ENCODE measurements around the gene TENT5C.

Gene TENT5C

GRCh38 chr1:117607471-117607870 is 1.6 kb downstream of the TENT5C start:
- H3K36me3 ChIP-seq (replicated peaks): no peaks in the 10 kb centered on the region
- H3K27me3 ChIP-seq (ENCODE audit: low read depth): peaks cover 17% of the 10 kb centered on the region
- no peaks in the 10 kb centered on the region for H3K9me3 ChIP-seq
- H3K4me1 ChIP-seq: no peaks in the 10 kb centered on the region
- H3K4me3 ChIP-seq: no peak overlapping the region
- in situ Hi-C loops (cut with MboI; ENCODE audit: low sequenced_read_pairs): no loop called here
- no peak for DNase-seq (ENCODE audit: low spot score in 2 of 2)

DNA sequence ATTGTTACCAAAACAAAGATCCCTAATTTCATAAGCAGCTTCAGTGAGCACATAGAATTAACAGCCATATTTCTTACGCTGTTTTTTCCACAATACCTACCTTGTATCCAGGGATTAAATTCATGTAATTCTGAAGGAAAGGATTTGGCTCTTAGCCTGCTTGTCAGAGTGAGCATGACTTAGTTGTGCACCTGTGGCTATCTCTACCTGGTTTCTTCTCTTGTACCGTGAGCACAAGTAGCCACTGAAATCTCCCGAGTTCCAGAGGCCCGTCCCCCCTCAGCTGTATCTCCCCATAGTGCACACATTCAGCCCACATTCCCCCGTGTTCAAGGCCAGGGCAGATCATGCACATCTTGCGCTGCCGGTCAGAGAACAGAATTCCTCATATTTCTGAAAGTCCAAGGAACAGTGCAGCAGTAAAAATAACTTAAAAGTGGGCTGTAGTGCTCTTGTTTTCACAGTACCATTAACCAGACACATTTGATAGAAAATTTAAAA is 2.3 kb downstream of the TENT5C start:
- Histone ChIP-seq H3K9me3 (no peaks in the 10 kb centered on the region), H3K4me3 (no peak overlapping the region), H3K4me1 (no peaks in the 10 kb centered on the region), H3K36me3 (replicated peaks) (no peaks in the 10 kb centered on the region), H3K27me3 (ENCODE audit: low read depth) (peaks cover 17% of the 10 kb centered on the region)
- no peak for DNase-seq (ENCODE audit: low spot score in 2 of 2)
- in situ Hi-C loops (cut with MboI; ENCODE audit: low sequenced_read_pairs): no loop called here

- no peak overlapping the region for H3K4me3 ChIP-seq
These were observed 2.9 kb downstream of the TENT5C start for GRCh38 chr1:117608758-117609157.

GRCh38 chr1:117609471-117609911 is 3.6 kb downstream of the TENT5C start:
- Histone ChIP-seq H3K4me1 (no peaks in the 10 kb centered on the region), H3K27me3 (ENCODE audit: low read depth) (peaks cover 14% of the 10 kb centered on the region), H3K4me3 (no peak overlapping the region), H3K36me3 (replicated peaks) (no peaks in the 10 kb centered on the region), H3K9me3 (no peaks in the 10 kb centered on the region)
- DNase-seq (ENCODE audit: low spot score in 2 of 2): no peak
- in situ Hi-C loops (cut with MboI; ENCODE audit: low sequenced_read_pairs): no loop called here

More at GRCh38 chr1:117608758-117609157, 2.9 kb downstream of the TENT5C start:
- Histone ChIP-seq H3K36me3 (replicated peaks) (no peaks in the 10 kb centered on the region), H3K27me3 (ENCODE audit: low read depth) (peaks cover 14% of the 10 kb centered on the region), H3K4me1 (no peaks in the 10 kb centered on the region), H3K9me3 (no peaks in the 10 kb centered on the region)
- DNase-seq (ENCODE audit: low spot score in 2 of 2): no peak
- in situ Hi-C loops (cut with MboI; ENCODE audit: low sequenced_read_pairs): no loop called here

DNA sequence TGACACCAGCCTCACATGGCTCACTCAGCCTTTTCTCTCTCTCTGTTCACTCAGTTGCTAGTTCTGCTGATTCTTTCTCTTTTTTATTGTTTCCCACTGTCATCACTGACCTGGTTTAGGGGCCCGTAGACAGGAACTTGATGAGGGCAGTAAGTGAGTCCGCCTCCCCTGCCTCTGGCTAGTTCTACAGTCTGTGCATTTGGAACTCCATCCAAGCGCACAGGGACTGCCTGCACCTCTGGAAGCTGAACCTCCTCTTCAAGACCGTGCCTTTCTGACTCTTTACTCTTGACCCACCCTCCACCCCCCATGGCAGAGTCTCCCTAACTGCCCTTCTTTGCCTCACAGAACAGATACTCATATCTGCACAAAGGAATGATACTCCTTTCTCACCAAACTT is 4.2 kb downstream of the TENT5C start:
- Histone ChIP-seq H3K27me3 (ENCODE audit: low read depth) (peaks cover 14% of the 10 kb centered on the region), H3K4me1 (no peaks in the 10 kb centered on the region), H3K9me3 (no peaks in the 10 kb centered on the region), H3K4me3 (no peak overlapping the region), H3K36me3 (replicated peaks) (no peaks in the 10 kb centered on the region)
- DNase-seq (ENCODE audit: low spot score in 2 of 2): no peak
- in situ Hi-C loops (cut with MboI; ENCODE audit: low sequenced_read_pairs): no loop called here

DNA sequence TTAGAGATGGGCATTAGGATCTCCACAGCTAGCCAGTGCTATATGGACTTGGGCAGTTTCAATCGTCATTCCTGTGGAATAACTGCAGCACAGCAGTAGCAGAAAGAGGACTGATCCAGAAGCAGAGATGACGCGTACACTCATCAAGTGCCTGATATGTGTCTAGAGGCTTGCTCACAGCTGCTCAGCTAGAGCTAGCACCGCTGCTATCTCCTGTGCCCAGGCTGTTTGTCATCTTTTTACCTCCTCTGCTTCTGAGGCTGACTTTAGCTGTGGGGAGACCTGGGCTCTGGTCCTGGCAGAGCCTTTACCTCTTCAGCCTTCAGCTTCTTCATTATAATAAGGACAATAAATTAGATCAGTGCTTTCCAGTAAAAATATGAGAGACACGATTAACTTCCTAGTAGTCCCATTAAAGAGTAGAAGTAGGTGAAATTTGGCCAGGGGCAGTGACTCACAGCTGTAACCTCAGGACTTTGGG is 5.3 kb downstream of the TENT5C start:
- Histone ChIP-seq H3K4me1 (no peaks in the 10 kb centered on the region), H3K27me3 (ENCODE audit: low read depth) (peaks cover 13% of the 10 kb centered on the region), H3K4me3 (no peak overlapping the region), H3K36me3 (replicated peaks) (no peaks in the 10 kb centered on the region), H3K9me3 (no peaks in the 10 kb centered on the region)
- DNase-seq (ENCODE audit: low spot score in 2 of 2): no peak
- in situ Hi-C loops (cut with MboI; ENCODE audit: low sequenced_read_pairs): no loop called here

GRCh38 chr1:117611894-117612483 is 6.1 kb downstream of the TENT5C start:
- in situ Hi-C loops (cut with MboI; ENCODE audit: low sequenced_read_pairs): no loop called here
- H3K27me3 ChIP-seq (ENCODE audit: low read depth): peaks cover 5% of the 10 kb centered on the region; the same call in 1 of the 2 replicates

DNA sequence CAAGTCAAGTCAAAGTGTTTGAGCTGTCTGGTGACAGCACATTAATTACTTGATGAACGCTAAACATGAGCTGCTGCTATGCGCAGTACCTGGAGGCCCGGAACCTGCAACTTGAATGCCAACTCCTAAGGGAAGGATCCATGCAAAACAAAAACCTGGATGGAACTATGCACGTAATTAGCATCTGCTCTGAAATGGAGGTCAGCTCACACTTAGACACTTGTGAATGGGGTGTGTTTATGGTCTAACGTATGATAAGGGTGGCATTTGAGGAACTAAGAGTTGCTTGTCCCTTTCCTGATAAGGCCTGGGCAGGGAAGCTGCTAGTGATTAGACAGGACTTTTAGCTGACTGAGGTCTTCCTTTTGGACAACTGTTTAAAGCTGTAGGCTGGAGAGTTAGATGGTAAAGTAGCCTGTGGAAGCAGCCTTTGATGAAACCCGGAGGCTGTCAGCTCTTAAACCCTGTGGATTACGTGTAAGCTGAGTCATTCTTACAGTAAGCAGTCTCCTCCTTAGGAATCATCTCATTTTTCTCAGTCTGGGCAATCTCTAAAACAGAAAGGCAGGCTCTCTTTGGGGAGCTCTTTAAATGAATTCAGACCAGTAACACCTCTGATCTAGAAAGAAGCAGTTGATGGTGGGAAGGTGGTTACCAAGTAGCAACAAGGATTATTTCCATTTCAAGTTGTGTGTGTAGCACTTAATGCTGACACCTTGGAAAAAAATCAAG is 6.8 kb downstream of the TENT5C start:
- Histone ChIP-seq H3K9me3 (no peaks in the 10 kb centered on the region), H3K4me1 (no peaks in the 10 kb centered on the region), H3K36me3 (replicated peaks) (no peaks in the 10 kb centered on the region), H3K27me3 (ENCODE audit: low read depth) (peaks cover under 1% of the 10 kb centered on the region; the same call in 1 of the 2 replicates), H3K4me3 (no peak overlapping the region)
- no peak for DNase-seq (ENCODE audit: low spot score in 2 of 2)
- in situ Hi-C loops (cut with MboI; ENCODE audit: low sequenced_read_pairs): no loop called here

More at GRCh38 chr1:117611894-117612483, 6.1 kb downstream of the TENT5C start:
- no peak for DNase-seq (ENCODE audit: low spot score in 2 of 2)
- Histone ChIP-seq H3K4me3 (no peak overlapping the region), H3K9me3 (no peaks in the 10 kb centered on the region), H3K4me1 (no peaks in the 10 kb centered on the region), H3K36me3 (replicated peaks) (no peaks in the 10 kb centered on the region)

DNA sequence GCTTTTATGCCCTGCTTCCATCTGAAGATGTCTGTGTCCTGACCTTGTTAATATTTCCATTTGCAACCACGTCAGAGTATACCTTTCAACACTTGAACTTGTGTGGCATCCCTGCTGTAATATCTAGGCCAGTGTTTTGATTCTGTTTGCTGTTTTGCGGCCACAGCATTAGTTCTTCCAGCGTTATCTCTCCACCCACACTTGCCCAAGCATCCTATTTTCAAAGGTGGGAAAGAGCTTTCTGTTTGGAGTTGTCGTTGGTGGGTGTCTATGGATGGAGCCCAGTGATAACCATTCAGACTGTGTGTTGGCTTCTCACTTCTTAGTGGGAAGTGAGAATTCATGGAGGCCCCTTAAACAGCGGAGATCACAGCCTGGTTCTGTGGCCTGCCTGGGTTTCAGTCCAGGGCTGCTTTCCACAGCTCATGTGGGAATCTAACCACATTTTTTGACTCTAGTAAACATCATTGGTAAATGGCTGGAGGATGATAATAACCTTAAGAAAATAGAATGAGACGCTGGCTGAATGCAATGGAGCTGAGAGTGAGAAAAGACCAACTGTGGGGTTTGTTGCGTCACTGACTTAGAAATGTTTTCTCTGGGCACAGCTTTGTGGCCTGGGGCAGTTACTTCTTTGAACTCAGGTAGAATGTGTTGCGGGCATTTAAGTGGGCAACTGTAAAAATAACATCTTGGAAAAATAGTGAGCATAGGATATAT is 7.6 kb downstream of the TENT5C start:
- in situ Hi-C loops (cut with MboI; ENCODE audit: low sequenced_read_pairs): no loop called here
- Histone ChIP-seq H3K4me1 (no peaks in the 10 kb centered on the region), H3K9me3 (no peaks in the 10 kb centered on the region), H3K4me3 (no peak overlapping the region), H3K27me3 (ENCODE audit: low read depth) (no peaks in the 10 kb centered on the region; the same call in 1 of the 2 replicates), H3K36me3 (replicated peaks) (no peaks in the 10 kb centered on the region)
- no peak for DNase-seq (ENCODE audit: low spot score in 2 of 2)

- in situ Hi-C loops (cut with MboI; ENCODE audit: low sequenced_read_pairs): no loop called here
- no peaks in the 10 kb centered on the region; the same call in 1 of the 2 replicates for H3K27me3 ChIP-seq (ENCODE audit: low read depth)
- H3K4me3 ChIP-seq: no peak overlapping the region
- DNase-seq (ENCODE audit: low spot score in 2 of 2): no peak
- H3K4me1 ChIP-seq: no peaks in the 10 kb centered on the region
- no peaks in the 10 kb centered on the region for H3K9me3 ChIP-seq
- no peaks in the 10 kb centered on the region for H3K36me3 ChIP-seq (replicated peaks)
These were observed 8.3 kb downstream of the TENT5C start for GRCh38 chr1:117613969-117614729.

DNA sequence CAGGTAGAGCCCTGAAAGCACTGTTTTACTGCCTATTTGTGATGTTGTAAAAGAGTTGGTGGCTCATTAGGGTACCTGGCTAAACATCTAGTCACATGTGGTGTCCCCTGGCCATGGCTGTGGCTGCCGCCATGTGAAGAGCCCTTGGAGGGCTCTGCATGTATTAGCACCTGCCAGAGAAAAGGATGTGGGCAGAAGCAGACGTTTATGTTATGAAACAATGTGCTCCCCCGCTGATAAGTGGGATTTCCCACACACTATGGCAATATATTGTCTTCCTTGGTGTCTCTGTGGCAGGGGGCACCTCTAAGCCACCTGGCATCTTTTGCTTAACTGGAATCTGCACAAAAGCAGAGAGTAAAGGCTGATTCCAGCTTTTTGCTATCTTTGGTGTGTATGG is 9.6 kb downstream of the TENT5C start:
- Histone ChIP-seq H3K36me3 (replicated peaks) (no peaks in the 10 kb centered on the region), H3K9me3 (no peaks in the 10 kb centered on the region), H3K4me3 (no peak overlapping the region), H3K27me3 (ENCODE audit: low read depth) (no peaks in the 10 kb centered on the region; the same call in 1 of the 2 replicates), H3K4me1 (no peaks in the 10 kb centered on the region)
- no peak for DNase-seq (ENCODE audit: low spot score in 2 of 2)
- in situ Hi-C loops (cut with MboI; ENCODE audit: low sequenced_read_pairs): no loop called here

- H3K36me3 ChIP-seq (replicated peaks): no peaks in the 10 kb centered on the region
- DNase-seq (ENCODE audit: low spot score in 2 of 2): no peak
- no peak overlapping the region for H3K4me3 ChIP-seq
- no peaks in the 10 kb centered on the region for H3K27me3 ChIP-seq (ENCODE audit: low read depth)
- no peaks in the 10 kb centered on the region for H3K9me3 ChIP-seq
- H3K4me1 ChIP-seq: no peaks in the 10 kb centered on the region
- in situ Hi-C loops (cut with MboI; ENCODE audit: low sequenced_read_pairs): no loop called here
These were observed 10.5 kb downstream of the TENT5C start for GRCh38 chr1:117616356-117616755.

DNA sequence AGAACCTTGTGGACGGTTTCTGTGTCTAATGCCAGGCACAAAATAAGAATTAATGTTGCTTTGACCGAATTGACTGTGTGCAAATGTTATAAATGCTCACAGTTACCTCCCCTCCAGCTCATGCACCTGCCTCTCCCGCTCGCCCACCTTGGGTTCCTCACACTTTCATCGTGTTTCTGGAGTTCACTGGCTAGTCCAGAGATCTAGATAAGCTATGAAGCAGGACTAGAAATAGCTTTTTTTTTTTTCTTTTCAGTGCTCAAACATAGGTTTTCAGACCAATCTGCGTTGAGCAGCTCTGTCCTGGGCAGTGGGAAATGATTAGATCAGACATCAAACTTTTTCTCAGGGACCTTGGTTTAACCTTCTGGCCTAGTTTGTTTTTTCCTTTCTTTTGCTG is 11.1 kb downstream of the TENT5C start:
- Histone ChIP-seq H3K4me3 (no peak overlapping the region), H3K9me3 (no peaks in the 10 kb centered on the region), H3K27me3 (ENCODE audit: low read depth) (no peaks in the 10 kb centered on the region), H3K4me1 (no peaks in the 10 kb centered on the region), H3K36me3 (replicated peaks) (no peaks in the 10 kb centered on the region)
- DNase-seq (ENCODE audit: low spot score in 2 of 2): no peak
- in situ Hi-C loops (cut with MboI; ENCODE audit: low sequenced_read_pairs): no loop called here

All from HAP-1 (cell line).